DND-41 (cell line): ENCODE measurements around the gene FAM168A.

ENCODE experiments used
- CTCF ChIP-seq: IDR thresholded peaks from 2 replicates; pipeline ENCODE4 v1.5.1; 2012; ENCODE audit warnings: borderline replicate concordance, low read length, moderate library complexity, mild to moderate bottlenecking; ENCODE audit not compliant: poor library complexity, severe bottlenecking; ENCODE audit errors: extremely low read depth
- EZH2 ChIP-seq: IDR thresholded peaks from 3 replicates; pipeline ENCODE4 v1.6.1; 2012; ENCODE audit warnings: borderline replicate concordance, low read depth, mild to moderate bottlenecking, moderate library complexity, low read length, inconsistent platforms; ENCODE audit not compliant: severe bottlenecking

GRCh38 chr11:73510877-73511276 is 87.0 kb downstream of the FAM168A start:
- no peak for TF ChIP-seq CTCF
- no peak for TF ChIP-seq EZH2
